GM12874 (cell line): ENCODE data around the gene REC114.

Experiments
- TF ChIP-seq, protein P1 (sequence below): IDR thresholded peaks from 2 replicates; pipeline ENCODE4 v1.5.1; 2011; ENCODE audit warnings: low read depth, mild to moderate bottlenecking, control low read depth, low read length, moderate library complexity; ENCODE audit not compliant: insufficient read depth

The REC114 gene

DNA sequence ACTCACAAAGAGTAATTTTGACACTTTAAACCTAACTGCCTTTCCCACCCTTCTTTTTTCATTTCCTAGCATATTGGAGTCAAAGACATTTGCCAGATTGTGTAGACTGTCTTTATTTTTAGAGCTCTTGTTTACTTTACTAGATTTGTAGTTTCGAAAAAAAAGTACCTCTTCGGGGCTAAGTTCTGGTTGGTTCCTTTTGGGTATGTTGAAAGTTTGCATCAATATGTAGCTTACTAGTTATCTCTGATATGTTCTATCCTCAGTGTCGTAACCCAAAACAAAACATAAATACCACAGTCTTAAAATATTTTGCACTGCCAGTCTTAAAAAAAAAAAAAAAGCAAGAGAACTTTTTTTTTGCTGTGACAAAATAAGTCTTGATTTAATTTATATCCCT is 52.2 kb downstream of the REC114 start:
- TF ChIP-seq, protein P1, sequence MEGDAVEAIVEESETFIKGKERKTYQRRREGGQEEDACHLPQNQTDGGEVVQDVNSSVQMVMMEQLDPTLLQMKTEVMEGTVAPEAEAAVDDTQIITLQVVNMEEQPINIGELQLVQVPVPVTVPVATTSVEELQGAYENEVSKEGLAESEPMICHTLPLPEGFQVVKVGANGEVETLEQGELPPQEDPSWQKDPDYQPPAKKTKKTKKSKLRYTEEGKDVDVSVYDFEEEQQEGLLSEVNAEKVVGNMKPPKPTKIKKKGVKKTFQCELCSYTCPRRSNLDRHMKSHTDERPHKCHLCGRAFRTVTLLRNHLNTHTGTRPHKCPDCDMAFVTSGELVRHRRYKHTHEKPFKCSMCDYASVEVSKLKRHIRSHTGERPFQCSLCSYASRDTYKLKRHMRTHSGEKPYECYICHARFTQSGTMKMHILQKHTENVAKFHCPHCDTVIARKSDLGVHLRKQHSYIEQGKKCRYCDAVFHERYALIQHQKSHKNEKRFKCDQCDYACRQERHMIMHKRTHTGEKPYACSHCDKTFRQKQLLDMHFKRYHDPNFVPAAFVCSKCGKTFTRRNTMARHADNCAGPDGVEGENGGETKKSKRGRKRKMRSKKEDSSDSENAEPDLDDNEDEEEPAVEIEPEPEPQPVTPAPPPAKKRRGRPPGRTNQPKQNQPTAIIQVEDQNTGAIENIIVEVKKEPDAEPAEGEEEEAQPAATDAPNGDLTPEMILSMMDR = no peak

DNA sequence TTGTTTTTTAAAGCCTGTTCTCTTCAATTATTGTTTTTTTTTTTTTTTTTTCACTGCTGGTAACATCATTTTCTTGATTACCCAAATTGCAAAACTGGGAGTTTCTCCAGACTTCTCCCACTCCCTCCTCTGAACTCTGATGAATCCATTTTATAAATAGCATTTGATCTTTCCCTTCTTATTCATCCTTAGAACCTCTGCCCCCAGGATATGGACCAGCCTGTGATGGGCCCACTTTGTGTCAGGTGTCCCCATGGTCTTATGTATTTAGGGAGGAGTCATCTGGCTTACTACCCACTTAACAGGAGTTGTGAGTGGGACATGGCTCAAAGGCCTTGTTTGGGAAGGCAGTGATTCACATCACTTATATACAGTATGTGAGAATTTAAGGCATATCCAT is 57.7 kb downstream of the REC114 start:
- TF ChIP-seq, protein P1 = no peak

DNA sequence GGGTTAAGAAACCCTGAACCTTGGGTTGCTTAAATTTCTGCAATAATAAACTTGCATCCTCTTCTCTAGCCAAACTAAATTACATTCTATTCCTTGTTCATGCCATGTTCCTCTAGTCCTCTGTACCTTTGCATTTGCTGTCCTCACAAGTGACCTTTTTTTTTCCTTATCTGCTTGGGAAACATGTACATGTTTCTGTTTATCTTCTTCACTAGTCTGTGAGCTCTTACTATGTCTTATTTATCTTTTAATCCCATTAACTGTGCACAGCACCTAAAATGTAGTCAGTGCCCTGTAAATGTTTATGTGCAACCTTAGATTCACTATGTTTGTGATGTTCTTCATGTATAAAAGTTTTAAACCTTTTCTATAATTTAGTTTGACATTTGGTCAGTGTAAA is 61.9 kb downstream of the REC114 start:
- TF ChIP-seq, protein P1 = no peak

DNA sequence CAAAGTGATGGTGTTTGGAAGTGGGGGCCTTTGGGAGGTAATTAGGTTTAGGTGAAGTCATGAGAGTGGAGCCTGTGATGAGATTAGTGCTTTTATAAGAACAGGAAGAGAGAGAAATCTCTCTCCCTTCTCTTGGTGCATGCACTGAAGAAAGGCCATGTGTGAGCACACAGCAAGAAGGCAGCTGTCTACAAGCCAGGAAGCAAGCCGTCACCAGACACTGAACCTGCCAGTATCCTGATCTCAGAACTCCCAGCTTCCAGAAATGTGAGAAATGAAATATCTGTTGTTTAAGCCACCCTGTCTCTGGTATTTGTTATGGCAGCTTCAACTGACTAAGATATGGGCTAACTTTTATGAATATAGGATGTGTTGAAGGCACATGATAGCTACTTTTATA is 72.6 kb downstream of the REC114 start:
- TF ChIP-seq, protein P1 = no peak

DNA sequence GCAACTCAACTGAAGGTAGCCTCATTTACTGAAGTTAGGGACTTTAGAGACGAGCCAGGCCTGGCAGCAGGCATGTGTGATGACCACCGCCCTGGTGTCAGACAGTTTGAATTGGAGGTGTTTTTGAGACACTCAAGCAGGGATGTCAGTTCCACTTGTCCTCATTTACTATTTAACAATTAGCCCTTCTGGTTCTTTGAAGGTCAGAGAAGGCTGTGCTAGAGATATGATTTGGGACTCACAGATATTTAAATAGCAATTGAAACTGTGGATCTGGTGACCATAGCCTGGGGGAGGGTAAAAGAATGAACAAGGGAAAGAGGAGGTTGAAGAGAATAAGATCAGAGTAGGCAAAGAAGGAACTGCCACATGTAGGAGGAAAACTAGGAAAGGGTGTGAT is 74.6 kb downstream of the REC114 start:
- TF ChIP-seq, protein P1 = no peak

DNA sequence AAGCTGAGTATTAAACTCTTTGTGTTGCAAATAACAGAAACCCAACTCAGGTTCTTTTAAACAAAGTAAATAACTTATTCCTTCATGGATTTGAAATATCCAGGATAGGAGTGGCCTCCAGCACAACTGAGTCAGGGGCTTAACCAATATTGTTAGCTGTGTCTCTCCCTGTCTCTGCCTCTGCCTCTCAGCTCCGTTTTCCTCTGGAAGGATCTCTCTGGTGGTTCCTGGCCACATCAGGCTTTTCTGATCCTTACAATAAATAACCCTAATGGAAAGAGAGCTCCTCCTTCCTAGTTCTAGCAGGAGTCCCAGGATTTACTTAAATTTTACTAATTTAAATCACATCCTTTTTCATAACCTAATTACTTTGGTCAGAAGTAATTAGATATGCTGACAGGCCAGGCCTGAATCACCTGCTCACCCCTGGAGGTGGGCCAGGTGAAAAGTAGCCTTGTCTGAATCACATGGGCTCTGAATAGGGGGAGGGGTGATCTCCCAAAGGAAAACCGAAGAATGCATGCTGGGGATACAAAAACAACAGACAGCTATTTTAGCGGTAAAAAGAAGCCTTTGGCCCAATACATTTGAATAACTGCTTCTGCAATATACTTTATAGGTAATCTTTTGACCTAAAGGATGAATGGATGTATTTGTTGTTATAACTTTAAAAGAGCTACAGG is 75.4 kb downstream of the REC114 start:
- TF ChIP-seq, protein P1 = no peak

DNA sequence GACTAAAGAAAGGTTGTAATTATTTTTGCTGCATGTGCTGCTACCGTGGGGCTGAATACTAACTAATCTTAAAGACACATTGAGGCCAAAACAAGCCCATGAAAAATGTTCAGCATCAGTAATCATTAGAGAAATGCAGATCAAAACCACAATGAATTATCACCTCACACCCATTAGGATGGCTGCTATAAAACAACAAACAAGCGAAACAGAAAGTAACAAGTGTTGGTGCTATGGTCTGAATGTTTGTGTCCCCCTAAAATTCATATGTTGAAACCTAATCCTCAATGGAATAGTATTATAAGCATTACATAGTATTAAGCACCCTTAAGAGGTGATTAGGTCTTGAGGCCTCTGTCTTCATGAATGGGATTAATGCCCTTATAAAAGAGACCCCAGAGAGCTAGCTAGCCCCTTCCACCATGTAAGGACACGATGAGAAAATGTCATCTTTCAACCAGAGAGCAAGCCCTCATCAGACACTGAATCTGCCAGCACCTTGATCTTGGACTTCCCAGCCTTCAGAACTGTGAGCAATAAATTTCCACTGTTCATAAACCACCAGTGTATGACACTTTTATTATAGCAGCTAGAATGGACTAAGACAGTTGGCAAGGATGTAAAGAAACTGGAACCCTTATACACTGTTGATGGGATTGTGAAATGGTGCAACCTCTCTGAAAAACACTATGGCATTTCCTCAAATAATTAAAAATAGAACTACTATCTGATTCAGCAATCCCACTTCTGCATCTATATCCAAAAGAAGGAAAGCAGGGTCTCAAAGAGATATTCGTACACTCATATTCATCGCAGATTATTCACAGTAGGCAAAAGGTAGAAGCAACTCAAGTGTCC is 76.1 kb downstream of the REC114 start:
- TF ChIP-seq, protein P1 = no peak
